Thyroid gland (tissue), 4 donors: ENCODE measurements around the gene SPATA31C1. TPM values are rescaled to one million over a fixed set of nuclear protein-coding genes. Genes with fewer than 3 reads are reported as not detected.

Experiments
- DNase-seq, 2 donors: peaks; one replicate each; pipeline ENCODE4 v3.0.0-alpha.2; 2019
- H3K27ac ChIP-seq, 3 donors: fragments of 200-600 bp; sonication (generic); 1 replicate in 2 of 3; 2 replicates in 1 of 3; pipeline ENCODE4 v1.5.1; 2016 to 2019; ENCODE audit warnings: mild to moderate bottlenecking in 1 of 3, moderate library complexity in 1 of 3
- H3K27me3 ChIP-seq: fragments of 200-600 bp; sonication (generic); one replicate; pipeline ENCODE4 v1.5.1; 2019
- H3K36me3 ChIP-seq, 2 donors: fragments of 200-600 bp; sonication (generic); one replicate each; pipeline ENCODE4 v1.5.1; 2016 to 2019
- H3K4me1 ChIP-seq, 2 donors: fragments of 200-600 bp; sonication (generic); one replicate each; pipeline ENCODE4 v1.5.1; 2017 to 2019
- H3K4me3 ChIP-seq, 3 donors: fragments of 200-600 bp; sonication (generic); replicated peaks in 1 of 3; 1 replicate in 2 of 3; 2 replicates in 1 of 3; pipeline ENCODE4 v1.5.1; 2016; ENCODE audit warnings: mild to moderate bottlenecking in 1 of 3
- H3K9me3 ChIP-seq: fragments of 200-600 bp; sonication (generic); one replicate; pipeline ENCODE4 v1.5.1; 2017
- POLR2A ChIP-seq, 2 donors: fragments of 450-650 bp; IDR thresholded peaks; one replicate each; pipeline ENCODE4 v1.6.1; 2017; ENCODE audit warnings: antibody characterized with exemption in 2 of 2, mild to moderate bottlenecking in 2 of 2, moderate library complexity in 1 of 2
- WGBS, 2 donors: methylation state at CpG; one replicate each; pipeline ENCODE4 v1.1.5; 2017; 5-methylcytosine and 5-hydroxymethylcytosine counted together
- intact Hi-C: fragments of 100-400 bp; cut with DNase I; formaldehyde crosslinking; loops from one replicate; pipeline ENCODE4 v1.15.1; 2023
- total RNA-seq, 4 donors: library from RNA; depleted of rRNA; stranded (reverse); fragments of >200 nt; gene quantifications; one replicate each; pipeline ENCODE4 v1.2.3, GENCODE V29; 2016
- TF ChIP-seq, protein P1 (sequence below), 6 experiments: fragments of 200-600 bp in 3 of 6; fragments of 450-650 bp in 3 of 6; sonication (generic) in 3 of 6; IDR thresholded peaks; one replicate each; pipeline ENCODE4 v1.5.1; 2016 to 2019; ENCODE audit warnings: antibody characterized with exemption in 6 of 6, mild to moderate bottlenecking in 2 of 6, inconsistent platforms in 1 of 6, moderate library complexity in 1 of 6

SPATA31C1 gene
- total RNA-seq, 4 donors from 2014 or later = not detected

DNA sequence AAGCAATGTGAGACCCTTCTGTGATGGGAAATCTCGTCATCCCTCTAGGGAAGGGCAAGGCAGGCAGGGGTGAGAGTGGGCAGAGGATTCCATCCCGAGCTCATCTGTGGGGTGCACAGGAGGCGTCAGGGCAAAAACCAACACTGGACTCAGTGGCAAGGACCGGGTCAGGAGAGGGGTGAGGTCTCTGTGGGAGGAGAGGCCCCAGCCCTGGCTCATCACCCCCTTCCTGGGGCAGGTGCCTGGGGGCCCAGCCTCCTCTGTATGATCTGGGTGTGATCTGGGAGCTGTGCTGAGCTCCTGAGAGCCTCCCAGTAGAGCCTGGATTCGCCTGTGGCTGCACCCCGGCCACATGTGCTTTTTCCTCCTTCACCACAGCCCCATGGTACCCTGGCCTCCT lies 34.5 kb upstream of the SPATA31C1 start:
- H3K36me3 ChIP-seq = no peaks in the 10 kb centered on the region
- H3K27me3 ChIP-seq = no peaks in the 10 kb centered on the region
- no peak overlapping the region for H3K4me3 ChIP-seq
- intact Hi-C loops = no loop called here
- no peak for TF ChIP-seq POLR2A (IDR thresholded peaks at IDR 0.05)
- TF ChIP-seq, protein P1, sequence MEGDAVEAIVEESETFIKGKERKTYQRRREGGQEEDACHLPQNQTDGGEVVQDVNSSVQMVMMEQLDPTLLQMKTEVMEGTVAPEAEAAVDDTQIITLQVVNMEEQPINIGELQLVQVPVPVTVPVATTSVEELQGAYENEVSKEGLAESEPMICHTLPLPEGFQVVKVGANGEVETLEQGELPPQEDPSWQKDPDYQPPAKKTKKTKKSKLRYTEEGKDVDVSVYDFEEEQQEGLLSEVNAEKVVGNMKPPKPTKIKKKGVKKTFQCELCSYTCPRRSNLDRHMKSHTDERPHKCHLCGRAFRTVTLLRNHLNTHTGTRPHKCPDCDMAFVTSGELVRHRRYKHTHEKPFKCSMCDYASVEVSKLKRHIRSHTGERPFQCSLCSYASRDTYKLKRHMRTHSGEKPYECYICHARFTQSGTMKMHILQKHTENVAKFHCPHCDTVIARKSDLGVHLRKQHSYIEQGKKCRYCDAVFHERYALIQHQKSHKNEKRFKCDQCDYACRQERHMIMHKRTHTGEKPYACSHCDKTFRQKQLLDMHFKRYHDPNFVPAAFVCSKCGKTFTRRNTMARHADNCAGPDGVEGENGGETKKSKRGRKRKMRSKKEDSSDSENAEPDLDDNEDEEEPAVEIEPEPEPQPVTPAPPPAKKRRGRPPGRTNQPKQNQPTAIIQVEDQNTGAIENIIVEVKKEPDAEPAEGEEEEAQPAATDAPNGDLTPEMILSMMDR (IDR thresholded peaks at IDR 0.05) = no peak
- H3K4me1 ChIP-seq = no peaks in the 10 kb centered on the region
- no peaks in the 10 kb centered on the region for H3K9me3 ChIP-seq
- H3K27ac ChIP-seq = no peak overlapping the region
- WGBS, 2 donors = 84 to 95% methylated on average over 6 of the region's 6 CpGs
- DNase-seq = no peak

DNA sequence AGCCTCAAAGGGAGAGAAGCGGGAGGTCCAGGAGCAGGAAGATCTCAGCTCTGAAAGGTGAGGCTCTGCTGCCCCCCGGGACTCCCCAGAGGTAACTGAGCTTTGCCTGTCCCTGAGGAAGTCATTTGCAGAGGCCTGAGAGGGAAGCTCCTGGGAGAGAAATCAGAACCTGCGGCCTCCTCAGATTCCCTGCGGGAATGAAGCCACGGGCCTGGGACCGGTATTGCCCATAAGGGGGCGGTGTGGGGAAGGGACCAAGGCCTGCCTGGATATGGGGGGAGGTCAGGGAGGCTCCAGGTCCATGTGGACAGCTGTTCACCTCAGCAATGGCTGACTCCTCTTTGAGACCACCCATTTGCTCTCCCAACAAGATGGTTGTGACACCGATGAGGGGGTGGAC lies 33.8 kb upstream of the SPATA31C1 start:
- DNase-seq = no peak
- Histone ChIP-seq H3K27ac (no peak overlapping the region), H3K9me3 (no peaks in the 10 kb centered on the region), H3K4me1 (no peaks in the 10 kb centered on the region), H3K36me3 (no peaks in the 10 kb centered on the region), H3K27me3 (no peaks in the 10 kb centered on the region), H3K4me3 (no peak overlapping the region)
- 60 to 73% methylated on average over 7 of the region's 8 CpGs for WGBS, 2 donors
- no peak for TF ChIP-seq POLR2A (IDR thresholded peaks at IDR 0.05)
- TF ChIP-seq, protein P1 (IDR thresholded peaks at IDR 0.05) = no peak
- intact Hi-C loops = no loop called here

DNA sequence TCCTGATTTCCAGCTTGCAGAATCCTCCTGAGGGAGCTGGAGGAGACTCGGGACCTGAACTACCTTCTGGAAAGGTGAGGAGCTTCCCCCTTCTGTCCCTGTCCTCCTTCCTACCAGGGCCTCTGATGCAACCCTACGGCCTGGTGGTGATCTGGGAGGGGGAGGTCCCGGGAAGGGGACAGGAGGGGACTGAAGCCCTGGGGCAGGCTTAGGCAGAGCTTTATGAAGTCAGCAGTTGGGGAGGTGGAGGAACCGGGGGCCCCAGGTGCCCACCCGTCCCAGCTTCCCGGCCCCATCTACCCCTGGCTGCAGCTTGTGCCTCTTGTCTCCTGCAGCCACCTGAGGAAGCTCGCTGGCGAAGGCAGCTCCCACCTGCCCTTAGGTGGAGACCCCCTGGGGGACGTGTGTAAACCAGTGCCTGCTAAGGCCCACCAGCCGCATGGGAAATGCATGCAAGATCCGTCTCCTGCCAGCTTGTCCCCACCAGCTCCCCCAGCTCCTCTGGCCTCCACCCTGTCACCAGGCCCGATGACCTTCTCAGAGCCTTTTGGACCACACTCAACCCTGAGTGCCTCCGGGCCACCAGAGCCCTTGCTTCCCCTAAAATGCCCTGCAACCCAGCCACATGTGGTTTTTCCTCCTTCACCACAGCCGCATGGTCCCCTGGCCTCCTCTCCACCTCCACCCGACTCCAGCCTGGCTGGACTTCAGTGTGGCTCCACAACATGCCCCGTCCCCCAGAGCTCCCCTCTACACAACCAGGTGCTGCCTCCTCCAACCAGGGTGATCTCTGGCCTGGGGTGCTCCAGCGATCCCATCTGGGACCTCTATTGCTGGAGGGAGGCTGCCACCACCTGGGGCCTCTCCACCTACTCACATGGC lies 32.9 kb upstream of the SPATA31C1 start:
- no peaks in the 10 kb centered on the region for H3K36me3 ChIP-seq
- no peaks in the 10 kb centered on the region for H3K27me3 ChIP-seq
- DNase-seq = no peak
- H3K9me3 ChIP-seq = no peaks in the 10 kb centered on the region
- no peak for TF ChIP-seq POLR2A (IDR thresholded peaks at IDR 0.05)
- TF ChIP-seq, protein P1 (IDR thresholded peaks at IDR 0.05) = no peak
- no peaks in the 10 kb centered on the region for H3K4me1 ChIP-seq
- H3K4me3 ChIP-seq = no peak overlapping the region
- 94 to 95% methylated on average over 13 to 17 of the region's 17 CpGs for WGBS, 2 donors
- H3K27ac ChIP-seq = no peak overlapping the region
- intact Hi-C loops = no loop called here

DNA sequence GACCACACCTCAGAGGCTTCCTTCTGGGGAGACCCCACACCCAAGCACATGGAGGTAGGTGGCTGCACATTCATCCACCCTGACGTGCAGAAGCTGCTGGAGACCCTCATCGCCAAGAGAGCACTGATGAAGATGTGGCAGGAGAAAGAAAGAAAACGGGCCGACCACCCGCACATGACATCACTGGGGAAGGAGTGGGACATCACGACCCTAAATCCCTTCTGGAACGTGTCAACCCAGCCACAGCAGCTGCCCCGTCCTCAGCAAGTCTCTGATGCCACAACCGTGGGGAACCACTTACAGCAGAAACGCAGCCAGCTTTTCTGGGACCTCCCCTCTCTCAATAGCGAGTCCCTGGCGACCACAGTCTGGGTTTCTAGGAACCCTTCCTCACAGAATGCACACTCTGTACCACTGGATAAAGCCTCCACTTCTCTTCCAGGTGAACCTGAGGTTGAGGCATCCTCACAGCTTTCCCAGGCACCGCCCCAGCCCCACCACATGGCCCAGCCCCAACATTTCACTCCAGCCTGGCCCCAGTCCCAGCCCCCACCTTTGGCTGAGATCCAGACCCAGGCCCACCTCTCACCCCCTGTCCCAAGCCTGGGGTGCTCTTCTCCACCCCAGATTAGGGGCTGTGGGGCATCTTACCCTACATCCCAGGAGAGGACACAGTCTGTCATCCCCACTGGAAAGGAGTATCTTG lies 32.1 kb upstream of the SPATA31C1 start:
- intact Hi-C loops = no loop called here

More for the DNA sequence above, 32.1 kb upstream of the SPATA31C1 start:
- 86% methylated on average over 13 of the region's 13 CpGs for WGBS, 2 donors
- Histone ChIP-seq H3K36me3 (no peaks in the 10 kb centered on the region), H3K27me3 (no peaks in the 10 kb centered on the region), H3K27ac (no peak overlapping the region), H3K9me3 (no peaks in the 10 kb centered on the region), H3K4me1 (no peaks in the 10 kb centered on the region), H3K4me3 (no peak overlapping the region)
- TF ChIP-seq, protein P1 (IDR thresholded peaks at IDR 0.05) = no peak
- TF ChIP-seq POLR2A (IDR thresholded peaks at IDR 0.05) = no peak
- DNase-seq = no peak
